ENCODE measurements around the gene TMEM151B. TPM values are rescaled to one million over a fixed set of nuclear protein-coding genes. Genes with fewer than 3 reads are reported as not detected.

The TMEM151B gene
- total RNA-seq, 1 donor from 2014 or later: not detected

- intact Hi-C loops (cut with micrococcal nuclease): no loop called here
These were observed 5.7 kb downstream of the TMEM151B start for GRCh38 chr6:44275749-44276648.

GRCh38 chr6:44276667-44277640, 6.7 kb downstream of the TMEM151B start:
- intact Hi-C loops (cut with micrococcal nuclease): no loop called here

GRCh38 chr6:44277763-44278162, 7.5 kb downstream of the TMEM151B start:
- intact Hi-C loops (cut with micrococcal nuclease): no loop called here

- intact Hi-C loops (cut with micrococcal nuclease): no loop called here
These were observed 8.1 kb downstream of the TMEM151B start for GRCh38 chr6:44278315-44278714.

- intact Hi-C loops (cut with micrococcal nuclease): no loop called here
These were observed 8.8 kb downstream of the TMEM151B start for GRCh38 chr6:44278774-44279697.

DNA sequence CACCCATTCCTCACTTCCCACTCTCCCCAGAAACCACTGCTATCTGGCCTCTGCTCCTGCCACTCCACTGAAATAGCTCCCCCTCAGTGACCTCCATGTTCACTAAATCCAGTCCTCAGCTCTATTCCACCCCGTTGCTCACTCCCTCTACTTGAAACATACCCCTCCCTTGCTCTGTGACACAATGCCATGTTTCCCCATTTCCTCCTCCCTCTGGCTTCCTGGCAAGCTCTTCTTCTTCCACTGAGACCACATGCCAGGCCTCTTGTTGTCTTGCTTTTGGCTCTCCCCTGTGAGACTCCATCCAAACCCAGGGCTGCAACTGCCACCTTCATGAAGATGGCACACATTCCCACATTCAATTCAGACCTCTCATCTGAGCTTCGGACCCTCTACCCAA, 13.9 kb downstream of the TMEM151B start:
- intact Hi-C loops (cut with micrococcal nuclease): no loop called here

GRCh38 chr6:44284867-44285266, 14.6 kb downstream of the TMEM151B start:
- intact Hi-C loops (cut with micrococcal nuclease): no loop called here

GRCh38 chr6:44285552-44286284, 15.5 kb downstream of the TMEM151B start:
- intact Hi-C loops (cut with micrococcal nuclease): no loop called here

- intact Hi-C loops (cut with micrococcal nuclease): no loop called here
These were observed 16.0 kb downstream of the TMEM151B start for GRCh38 chr6:44286285-44286565.

GRCh38 chr6:44286747-44287146, 16.5 kb downstream of the TMEM151B start:
- intact Hi-C loops (cut with micrococcal nuclease): no loop called here

DNA sequence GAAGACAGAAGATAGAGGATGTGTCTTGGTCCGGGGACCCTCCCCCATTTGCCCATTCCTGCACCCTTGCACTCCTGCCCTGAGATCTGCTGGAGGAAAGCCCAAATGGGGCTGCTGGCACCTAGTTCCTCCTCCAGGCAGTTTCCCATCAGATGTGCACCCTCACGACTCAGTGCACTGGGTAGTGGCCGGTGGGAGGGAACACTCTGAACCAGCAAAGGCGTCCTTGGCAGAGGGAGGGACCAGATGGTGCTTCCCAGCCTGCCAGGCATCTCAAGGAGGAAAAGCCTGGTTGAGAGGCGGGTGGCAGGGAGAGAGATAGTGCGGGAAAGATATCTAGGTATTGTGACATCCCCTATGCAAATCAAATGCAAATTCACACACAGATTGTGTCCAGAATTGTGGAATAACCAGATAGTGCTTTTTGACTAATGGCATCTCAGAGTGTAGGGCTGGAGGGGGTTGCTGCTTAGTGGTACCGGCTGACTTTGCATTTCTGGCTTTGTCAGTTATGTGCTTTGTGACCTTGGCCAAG, 19.5 kb downstream of the TMEM151B start:
- intact Hi-C loops (cut with micrococcal nuclease): no loop called here

- intact Hi-C loops (cut with micrococcal nuclease): no loop called here
These were observed 21.6 kb downstream of the TMEM151B start for GRCh38 chr6:44291841-44292240.

- intact Hi-C loops (cut with micrococcal nuclease): no loop called here
These were observed 22.6 kb downstream of the TMEM151B start for GRCh38 chr6:44292661-44293365.

DNA sequence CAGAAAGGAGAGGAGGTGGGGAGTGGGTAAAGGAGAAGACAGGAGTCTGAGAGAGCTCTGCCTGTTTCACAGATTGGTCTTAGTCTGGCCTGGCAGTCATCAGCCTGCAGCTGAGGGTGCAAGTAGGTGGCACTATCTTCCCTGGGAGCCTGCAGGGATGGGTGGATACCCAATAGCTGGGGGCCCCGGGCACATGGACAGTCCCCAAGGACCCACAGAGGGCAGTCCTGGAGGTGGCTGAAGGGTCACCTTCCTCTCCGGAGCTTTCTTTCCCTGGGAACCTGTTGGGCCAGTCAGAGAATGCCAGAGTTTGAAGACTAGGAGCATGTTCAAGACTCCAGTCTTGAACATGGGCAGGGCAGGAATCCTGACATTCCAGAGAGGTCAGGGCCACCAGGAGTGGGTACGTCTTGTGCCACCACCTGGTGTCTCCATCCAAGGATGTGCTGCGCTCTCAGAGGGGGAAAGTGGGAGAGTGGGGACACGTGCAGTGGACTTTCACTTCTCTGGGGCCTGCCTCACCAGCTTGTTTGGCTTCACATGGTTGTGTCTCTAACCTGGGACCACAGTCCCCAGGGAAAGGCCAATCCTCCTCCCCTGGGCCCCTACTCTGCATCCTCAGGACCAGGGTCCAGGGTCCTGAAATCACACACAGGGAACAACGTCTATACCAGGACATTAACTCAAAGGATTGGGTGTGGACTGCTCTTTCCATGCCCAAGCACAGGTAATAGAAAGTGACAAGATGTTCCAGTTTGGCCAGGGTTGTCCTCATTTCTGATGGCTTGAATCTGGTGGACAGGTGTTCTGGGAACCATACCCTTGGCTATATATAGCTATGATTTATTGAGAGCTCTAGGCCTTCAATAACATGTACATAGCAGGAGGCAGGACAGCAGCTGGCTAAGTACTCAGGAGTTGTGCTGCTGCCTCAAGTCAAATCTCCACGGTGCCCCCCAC, 24.9 kb downstream of the TMEM151B start:
- intact Hi-C loops (cut with micrococcal nuclease): no loop called here

GRCh38 chr6:44297063-44298038, 27.1 kb downstream of the TMEM151B start:
- intact Hi-C loops (cut with micrococcal nuclease): no loop called here

GRCh38 chr6:44298055-44298803, 28.0 kb downstream of the TMEM151B start:
- intact Hi-C loops (cut with micrococcal nuclease): no loop called here
